ENCODE results near the gene KLRC4.

- no peak for TF ChIP-seq MAX (IDR thresholded peaks at IDR 0.05; ENCODE audit: insufficient read depth, insufficient read length)
- TF ChIP-seq, protein P1, sequence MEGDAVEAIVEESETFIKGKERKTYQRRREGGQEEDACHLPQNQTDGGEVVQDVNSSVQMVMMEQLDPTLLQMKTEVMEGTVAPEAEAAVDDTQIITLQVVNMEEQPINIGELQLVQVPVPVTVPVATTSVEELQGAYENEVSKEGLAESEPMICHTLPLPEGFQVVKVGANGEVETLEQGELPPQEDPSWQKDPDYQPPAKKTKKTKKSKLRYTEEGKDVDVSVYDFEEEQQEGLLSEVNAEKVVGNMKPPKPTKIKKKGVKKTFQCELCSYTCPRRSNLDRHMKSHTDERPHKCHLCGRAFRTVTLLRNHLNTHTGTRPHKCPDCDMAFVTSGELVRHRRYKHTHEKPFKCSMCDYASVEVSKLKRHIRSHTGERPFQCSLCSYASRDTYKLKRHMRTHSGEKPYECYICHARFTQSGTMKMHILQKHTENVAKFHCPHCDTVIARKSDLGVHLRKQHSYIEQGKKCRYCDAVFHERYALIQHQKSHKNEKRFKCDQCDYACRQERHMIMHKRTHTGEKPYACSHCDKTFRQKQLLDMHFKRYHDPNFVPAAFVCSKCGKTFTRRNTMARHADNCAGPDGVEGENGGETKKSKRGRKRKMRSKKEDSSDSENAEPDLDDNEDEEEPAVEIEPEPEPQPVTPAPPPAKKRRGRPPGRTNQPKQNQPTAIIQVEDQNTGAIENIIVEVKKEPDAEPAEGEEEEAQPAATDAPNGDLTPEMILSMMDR (IDR thresholded peaks at IDR 0.05; ENCODE audit: extremely low read depth in 1 of 2, insufficient read depth in 1 of 2, low read depth in 1 of 2, low read length in 2 of 2), result no peak
- TF ChIP-seq EZH2 (IDR thresholded peaks at IDR 0.05; ENCODE audit: borderline replicate concordance, low read depth, low read length, severe bottlenecking), result no peak
- TF ChIP-seq POLR2A (IDR thresholded peaks at IDR 0.05; ENCODE audit: low read depth, low read length), result no peak
Measured at GRCh38 chr12:10457760-10458159, 48.2 kb upstream of the KLRC4 start.

Measured in endothelial cell of umbilical vein (primary cell).